Bronchial epithelial cell (primary cell): Measurements from ENCODE around the gene POLN. TPM values are rescaled to one million over a fixed set of nuclear protein-coding genes. Genes with fewer than 3 reads are reported as not detected.

ENCODE experiments used
- DNase-seq: peaks from one replicate; pipeline ENCODE4 v3.0.0-alpha.2; 2010; ENCODE audit warnings: low read depth
- FAIRE-seq: peaks from 2 replicates; lab custom pipeline; 2011; peaks lifted over from hg19 to GRCh38; lab: Jason Lieb, UNC
- H3K27me3 ChIP-seq: 2 replicates; pipeline ENCODE4 v1.5.1; 2011; ENCODE audit warnings: low read length; ENCODE audit not compliant: control insufficient read depth, insufficient read depth
- H3K36me3 ChIP-seq: 2 replicates; pipeline ENCODE4 v1.5.1; 2011; ENCODE audit warnings: low read length; ENCODE audit not compliant: control insufficient read depth, insufficient read depth
- H3K4me3 ChIP-seq: 2 replicates; pipeline ENCODE4 v1.5.1; 2011; ENCODE audit warnings: mild to moderate bottlenecking, low read depth, low read length, control low read depth
- total RNA-seq: library from RNA; depleted of rRNA; stranded (reverse); fragments of >200 nt; gene quantifications from 2 replicates; pipeline ENCODE4 v1.2.1, GENCODE V29; 2014
- TF ChIP-seq, protein P1 (sequence below): IDR thresholded peaks from 2 replicates; pipeline ENCODE4 v1.5.1; 2011; ENCODE audit warnings: mild to moderate bottlenecking, moderate library complexity, low read length, control low read depth, inconsistent platforms; ENCODE audit not compliant: insufficient read depth, severe bottlenecking

The POLN gene
- total RNA-seq, 1 donor from 2014 or later, result 1.6 TPM

DNA sequence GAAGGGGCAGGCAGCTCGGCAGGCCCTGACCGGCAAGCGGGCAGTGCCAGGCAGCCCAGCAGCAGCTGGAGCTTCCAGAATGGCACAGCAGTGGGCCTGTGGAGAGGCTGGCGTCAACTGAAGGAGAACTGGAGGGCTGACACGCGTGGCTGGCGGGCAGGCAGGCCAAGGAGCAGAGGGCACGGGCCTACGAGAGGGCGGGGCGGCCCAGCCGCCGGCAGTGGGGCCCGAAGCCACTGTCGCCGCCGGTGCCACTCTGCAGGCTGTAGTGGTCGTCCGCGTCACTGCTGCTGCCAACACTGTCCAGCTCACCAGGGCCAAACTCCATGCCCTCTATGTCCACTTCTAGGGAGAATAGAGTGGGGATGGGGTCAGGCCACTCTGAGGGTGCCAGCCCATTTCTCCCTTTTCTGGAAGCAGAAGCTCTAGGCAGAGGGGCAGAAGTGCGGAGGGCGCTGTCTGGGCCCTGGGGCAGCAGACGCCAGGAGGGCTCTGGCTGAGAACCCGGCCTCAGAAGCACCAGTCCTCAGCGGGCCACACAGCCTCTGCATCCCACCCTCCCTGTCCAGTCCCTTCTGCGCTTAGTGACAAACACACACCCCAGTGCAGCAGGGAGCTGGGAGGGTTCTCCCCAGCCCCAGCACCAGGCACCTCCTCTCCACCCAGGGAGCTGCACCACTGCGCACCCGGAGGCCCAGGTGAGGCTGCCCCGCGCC, 8.6 kb upstream of the POLN start:
- FAIRE-seq, result no peak
- Histone ChIP-seq H3K4me3 (no peak overlapping the region), H3K27me3 (no peaks in the 10 kb centered on the region), H3K36me3 (peaks cover 22% of the 10 kb centered on the region)
- no peak for DNase-seq
- TF ChIP-seq, protein P1, sequence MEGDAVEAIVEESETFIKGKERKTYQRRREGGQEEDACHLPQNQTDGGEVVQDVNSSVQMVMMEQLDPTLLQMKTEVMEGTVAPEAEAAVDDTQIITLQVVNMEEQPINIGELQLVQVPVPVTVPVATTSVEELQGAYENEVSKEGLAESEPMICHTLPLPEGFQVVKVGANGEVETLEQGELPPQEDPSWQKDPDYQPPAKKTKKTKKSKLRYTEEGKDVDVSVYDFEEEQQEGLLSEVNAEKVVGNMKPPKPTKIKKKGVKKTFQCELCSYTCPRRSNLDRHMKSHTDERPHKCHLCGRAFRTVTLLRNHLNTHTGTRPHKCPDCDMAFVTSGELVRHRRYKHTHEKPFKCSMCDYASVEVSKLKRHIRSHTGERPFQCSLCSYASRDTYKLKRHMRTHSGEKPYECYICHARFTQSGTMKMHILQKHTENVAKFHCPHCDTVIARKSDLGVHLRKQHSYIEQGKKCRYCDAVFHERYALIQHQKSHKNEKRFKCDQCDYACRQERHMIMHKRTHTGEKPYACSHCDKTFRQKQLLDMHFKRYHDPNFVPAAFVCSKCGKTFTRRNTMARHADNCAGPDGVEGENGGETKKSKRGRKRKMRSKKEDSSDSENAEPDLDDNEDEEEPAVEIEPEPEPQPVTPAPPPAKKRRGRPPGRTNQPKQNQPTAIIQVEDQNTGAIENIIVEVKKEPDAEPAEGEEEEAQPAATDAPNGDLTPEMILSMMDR, result no peak

DNA sequence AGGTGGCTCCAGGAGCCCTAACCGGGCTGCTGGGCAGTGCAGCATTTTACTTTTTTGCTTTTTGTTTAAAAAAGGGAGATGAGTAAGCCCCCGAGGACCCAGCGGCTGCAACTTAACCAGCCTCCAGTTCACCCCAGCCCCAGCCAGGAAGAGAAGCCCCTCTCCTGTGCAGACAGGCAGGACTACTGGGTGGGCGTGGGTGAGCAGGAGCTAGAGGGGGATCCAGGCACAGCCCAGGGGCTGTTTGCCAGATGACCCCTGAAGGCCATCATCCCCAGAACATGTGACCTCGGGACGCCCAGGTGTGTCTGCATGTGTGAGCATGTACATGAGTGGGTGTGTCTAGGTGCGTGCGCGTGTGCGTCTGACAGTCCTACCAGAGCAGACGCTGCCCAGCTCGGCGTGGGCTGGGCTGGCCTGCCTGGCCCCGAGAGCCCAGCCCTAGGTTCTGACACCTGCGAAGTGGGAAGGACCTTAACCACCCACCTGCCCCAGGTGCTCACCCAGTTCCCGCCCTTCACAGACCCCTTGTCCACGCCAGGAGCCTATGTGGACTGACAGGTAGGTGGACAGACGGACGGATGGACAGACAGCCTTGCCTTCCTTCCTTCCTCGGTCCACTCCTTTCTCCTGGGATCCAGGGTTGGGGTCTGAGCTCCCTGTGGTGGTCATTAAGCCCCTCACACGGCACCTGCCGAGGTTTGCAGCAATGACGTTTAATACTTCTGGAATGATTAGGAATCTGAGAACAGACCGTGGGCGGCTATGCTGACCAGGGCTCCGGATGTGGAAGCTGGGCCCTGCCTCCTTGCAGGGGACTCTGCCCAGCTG, 7.8 kb upstream of the POLN start:
- Histone ChIP-seq H3K27me3 (no peaks in the 10 kb centered on the region), H3K4me3 (no peak overlapping the region), H3K36me3 (peaks cover 22% of the 10 kb centered on the region)
- DNase-seq, result peak; percentile 13
- TF ChIP-seq, protein P1, result no peak
- FAIRE-seq, result no peak

DNA sequence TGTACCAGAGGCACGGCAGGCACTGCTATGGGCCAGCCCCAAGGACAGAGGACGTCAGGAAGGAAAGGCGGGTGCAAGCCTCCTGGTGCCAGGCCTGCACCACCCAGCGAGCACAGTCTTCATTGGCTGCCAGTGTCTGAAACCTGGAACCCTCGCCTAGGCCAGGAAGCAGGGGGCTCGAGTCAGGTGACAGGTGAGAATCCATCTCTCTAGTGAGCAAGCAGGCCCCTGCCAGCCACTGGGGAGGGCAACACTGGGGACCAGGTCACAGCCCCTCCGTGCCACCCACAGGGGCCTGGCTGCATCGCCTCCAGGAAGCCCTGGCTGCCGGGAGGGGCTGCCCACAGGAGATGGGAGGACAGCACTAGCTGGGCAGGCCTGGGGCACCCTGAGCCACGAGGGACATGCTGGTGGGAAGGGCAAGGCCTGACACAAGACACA, 6.9 kb upstream of the POLN start:
- H3K4me3 ChIP-seq, result no peak overlapping the region
- H3K27me3 ChIP-seq, result no peaks in the 10 kb centered on the region
- FAIRE-seq (no peak), DNase-seq (no peak)
- H3K36me3 ChIP-seq, result peaks cover 22% of the 10 kb centered on the region
- TF ChIP-seq, protein P1, result no peak

DNA sequence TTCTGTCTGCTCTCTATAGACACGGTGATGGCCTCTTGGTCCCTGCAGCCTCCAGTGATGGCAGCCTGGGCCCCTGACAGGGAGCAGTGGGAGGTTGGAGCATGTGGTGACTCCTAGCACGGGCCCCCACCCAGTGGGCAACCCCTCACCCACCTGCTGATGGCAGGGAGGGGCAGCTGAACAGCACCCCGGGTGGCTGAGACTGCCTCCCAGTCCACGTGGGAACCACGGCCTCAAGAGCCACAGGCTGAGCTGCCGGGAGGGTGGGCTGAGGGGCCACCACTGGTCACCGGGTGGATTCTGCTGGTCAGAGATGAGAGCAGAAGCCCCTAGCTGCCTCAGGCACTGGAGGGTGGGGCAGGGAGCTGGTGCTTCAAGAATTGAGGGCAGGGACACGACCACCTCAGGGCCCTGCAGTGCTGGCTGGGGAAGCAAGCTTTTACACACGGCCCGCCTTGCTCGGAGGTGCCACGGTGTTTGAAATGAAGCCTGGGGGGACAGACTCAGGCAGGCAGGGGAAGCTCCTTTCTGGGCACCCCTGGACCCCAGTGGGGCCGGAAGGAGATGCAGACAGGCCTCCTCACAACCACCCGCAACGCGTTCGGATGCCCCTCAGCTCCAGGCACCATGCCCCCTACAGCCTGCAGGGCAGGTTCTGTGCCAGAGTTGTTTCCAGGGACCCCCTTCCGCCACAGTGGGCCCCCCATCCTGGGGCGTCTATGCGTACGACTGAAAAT, 6.3 kb upstream of the POLN start:
- FAIRE-seq, result no peak
- TF ChIP-seq, protein P1, result no peak

DNA sequence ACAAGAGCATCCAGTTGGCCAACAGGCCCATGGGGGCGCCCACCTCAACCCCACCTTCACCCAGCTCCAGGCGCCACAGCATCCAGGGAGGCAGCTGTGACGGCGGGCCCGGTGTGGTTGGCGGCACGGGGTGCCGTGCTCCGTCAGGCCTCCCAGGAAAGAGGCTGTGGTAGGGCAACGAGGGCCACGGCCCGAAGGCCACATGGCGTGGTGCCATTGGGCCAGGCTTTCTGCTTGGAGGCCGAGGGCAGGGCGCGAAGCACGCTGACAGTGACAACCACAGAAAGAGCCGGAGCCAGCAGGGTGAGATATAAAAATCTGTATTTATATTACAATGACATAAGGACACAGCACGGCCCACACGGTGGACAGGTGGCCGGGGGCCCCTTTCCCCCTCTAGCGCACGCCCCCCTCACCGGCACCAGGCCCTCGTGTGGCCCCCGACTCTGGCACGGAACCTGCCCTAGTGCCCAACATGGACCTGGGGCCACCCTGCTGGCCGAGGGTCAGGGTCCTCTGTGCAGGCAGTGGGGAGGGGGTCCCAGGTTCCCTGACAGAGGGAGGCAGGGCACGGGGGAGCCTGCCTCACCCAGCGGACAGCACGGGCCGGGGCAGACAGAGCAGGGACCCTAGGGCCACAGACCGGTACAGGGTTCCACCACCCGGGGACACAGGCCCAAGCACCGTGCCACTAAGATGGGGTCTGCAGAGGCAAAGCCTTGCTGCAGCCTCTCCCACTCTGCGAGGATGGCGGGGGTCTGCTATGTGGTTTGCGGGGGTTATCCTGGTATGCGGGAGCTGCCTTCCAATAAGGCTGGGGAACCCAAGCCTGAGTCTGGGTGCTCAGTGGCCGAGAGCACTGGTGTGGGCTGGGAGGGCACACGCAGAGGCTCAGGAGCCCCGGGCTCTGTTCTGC, 5.5 kb upstream of the POLN start:
- Histone ChIP-seq H3K36me3 (peaks cover 15% of the 10 kb centered on the region), H3K27me3 (no peaks in the 10 kb centered on the region), H3K4me3 (no peak overlapping the region)
- FAIRE-seq (no peak), DNase-seq (no peak)
- TF ChIP-seq, protein P1, result no peak

More for the DNA sequence above, 6.3 kb upstream of the POLN start:
- peaks cover 20% of the 10 kb centered on the region for H3K36me3 ChIP-seq
- DNase-seq, result no peak
- no peak overlapping the region for H3K4me3 ChIP-seq
- H3K27me3 ChIP-seq, result no peaks in the 10 kb centered on the region
